CMK (cell line): Measurements from ENCODE around the gene KLF1.
"Not testable (repeated sequence)": the region's sequence is repeated elsewhere in the genome, so short reads cannot be mapped to it uniquely, and the experiment has no call there.

ENCODE experiments used
- DNase-seq: peaks from one replicate; pipeline ENCODE4 v3.0.0-alpha.2; 2010; ENCODE audit warnings: low read depth

The KLF1 gene

GRCh38 chr19:12890787-12891552 is 4.0 kb upstream of the KLF1 start, which contains the start of gene GCDH:
GCDH (plus strand) TSS chr19:12891160; CDS start chr19:12891305, 145 bp downstream.
- DNase-seq = peak; percentile 96

GRCh38 chr19:12890299-12890786 is 3.3 kb upstream of the KLF1 start:
- DNase-seq = not testable (repeated sequence)

- no peak for DNase-seq
These were observed 1.1 kb upstream of the KLF1 start for GRCh38 chr19:12888006-12888603.

GRCh38 chr19:12886651-12886968 is 391 bp downstream of the KLF1 start:
- no peak for DNase-seq

GRCh38 chr19:12885749-12886650 is 1.0 kb downstream of the KLF1 start:
- DNase-seq = peak; percentile 83

- peak; percentile 86 for DNase-seq
These were observed 1.9 kb downstream of the KLF1 start for GRCh38 chr19:12884926-12885748.

GRCh38 chr19:12884627-12884925 is 2.4 kb downstream of the KLF1 start:
- DNase-seq = no peak

- DNase-seq = no peak
These were observed 2.8 kb downstream of the KLF1 start for GRCh38 chr19:12884202-12884601.

GRCh38 chr19:12882589-12882988 is 4.4 kb downstream of the KLF1 start:
- DNase-seq = no peak

- peak; percentile 67 for DNase-seq
These were observed 5.7 kb downstream of the KLF1 start, which contains the start of gene DNASE2 for GRCh38 chr19:12881172-12881808. DNASE2 (minus strand) TSS chr19:12881449; CDS start chr19:12881375, 74 bp downstream.

GRCh38 chr19:12880551-12881171 is 6.3 kb downstream of the KLF1 start:
- no peak for DNase-seq

- DNase-seq = no peak
These were observed 11.9 kb downstream of the KLF1 start for GRCh38 chr19:12875086-12875485.

- DNase-seq = no peak
These were observed 12.9 kb downstream of the KLF1 start for GRCh38 chr19:12873891-12874745.

GRCh38 chr19:12872941-12873890 is 13.8 kb downstream of the KLF1 start:
- peak; percentile 93 for DNase-seq

GRCh38 chr19:12872255-12872654 is 14.7 kb downstream of the KLF1 start:
- DNase-seq = no peak

GRCh38 chr19:12871681-12872080 is 15.3 kb downstream of the KLF1 start:
- no peak for DNase-seq

- DNase-seq = no peak
These were observed 18.4 kb downstream of the KLF1 start for GRCh38 chr19:12868540-12869112.
